Ascending aorta (tissue), 2 donors: Measurements from ENCODE around the gene BSPH1. TPM values are rescaled to one million over a fixed set of nuclear protein-coding genes. Genes with fewer than 3 reads are reported as not detected.
"Not testable (repeated sequence)": the region's sequence is repeated elsewhere in the genome, so short reads cannot be mapped to it uniquely, and the experiment has no call there.

Source experiments
- DNase-seq, 2 donors: peaks; one replicate each; pipeline ENCODE4 v3.0.0-alpha.2; 2019; ENCODE audit warnings: low spot score in 2 of 2
- H3K27ac ChIP-seq, 2 donors: fragments of 200-600 bp; sonication (generic); one replicate each; pipeline ENCODE4 v1.5.1; 2016 to 2017; ENCODE audit warnings: mild to moderate bottlenecking in 1 of 2
- H3K27me3 ChIP-seq: fragments of 200-600 bp; sonication (generic); one replicate; pipeline ENCODE4 v1.5.1; 2017
- H3K36me3 ChIP-seq, 2 donors: fragments of 200-600 bp; sonication (generic); one replicate each; pipeline ENCODE4 v1.5.1; 2016
- H3K4me1 ChIP-seq, 2 donors: fragments of 200-600 bp; sonication (generic); one replicate each; pipeline ENCODE4 v1.5.1; 2016 to 2017; ENCODE audit warnings: mild to moderate bottlenecking in 1 of 2
- H3K4me3 ChIP-seq, 2 donors: fragments of 200-600 bp; sonication (generic); one replicate each; pipeline ENCODE4 v1.5.1; 2016 to 2017; ENCODE audit warnings: mild to moderate bottlenecking in 1 of 2
- H3K9me3 ChIP-seq, 2 donors: fragments of 200-600 bp; sonication (generic); one replicate each; pipeline ENCODE4 v1.5.1; 2016
- intact Hi-C: fragments of 100-400 bp; cut with DNase I; formaldehyde crosslinking; loops from one replicate; pipeline ENCODE4 v1.15.1; 2023
- total RNA-seq: library from RNA; depleted of rRNA; stranded (reverse); fragments of >200 nt; gene quantifications from one replicate; pipeline ENCODE4 v1.1.0, GENCODE V29; 2016
- TF ChIP-seq, protein P1 (sequence below), 3 experiments: fragments of 200-600 bp in 2 of 3; fragments of 450-650 bp in 1 of 3; sonication (generic) in 2 of 3; IDR thresholded peaks; one replicate each; pipeline ENCODE4 v1.5.1; 2016 to 2019; ENCODE audit warnings: antibody characterized with exemption in 3 of 3, mild to moderate bottlenecking in 1 of 3, moderate library complexity in 1 of 3

Gene BSPH1
- total RNA-seq, 1 donor from 2014 or later, result not detected

DNA sequence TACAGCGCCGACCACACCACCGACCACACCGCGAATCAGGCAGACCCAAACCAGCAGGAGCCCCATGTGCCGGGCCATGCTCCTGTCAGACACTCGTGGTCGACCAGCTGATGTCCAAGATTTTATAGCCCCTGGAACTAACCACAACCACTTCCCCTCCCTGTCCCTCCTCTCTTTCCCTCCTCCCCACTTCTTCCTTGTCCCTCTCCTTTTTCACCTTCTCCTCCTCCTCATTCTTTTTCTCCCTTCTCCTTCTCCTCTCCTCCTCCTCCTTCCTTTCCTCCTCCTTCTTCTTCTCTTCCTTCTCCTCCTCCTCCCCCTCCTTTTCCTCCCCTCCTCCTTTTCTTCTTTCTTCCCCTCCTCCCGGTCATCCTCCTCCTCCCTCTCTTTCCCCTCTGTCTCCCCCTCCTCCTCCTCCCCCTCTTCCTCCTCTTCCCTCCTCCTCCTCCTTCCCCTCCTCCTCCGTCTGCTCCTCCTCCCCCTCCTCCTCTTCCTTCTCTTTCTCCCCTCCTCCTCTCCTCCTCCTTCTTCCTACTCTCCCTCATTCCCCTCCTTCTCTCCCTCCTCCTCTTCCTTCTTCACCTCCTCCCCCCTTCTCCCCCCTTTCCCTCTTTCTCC, 670 bp downstream of the BSPH1 start:
- H3K9me3 ChIP-seq, result no peaks in the 10 kb centered on the region
- TF ChIP-seq, protein P1, sequence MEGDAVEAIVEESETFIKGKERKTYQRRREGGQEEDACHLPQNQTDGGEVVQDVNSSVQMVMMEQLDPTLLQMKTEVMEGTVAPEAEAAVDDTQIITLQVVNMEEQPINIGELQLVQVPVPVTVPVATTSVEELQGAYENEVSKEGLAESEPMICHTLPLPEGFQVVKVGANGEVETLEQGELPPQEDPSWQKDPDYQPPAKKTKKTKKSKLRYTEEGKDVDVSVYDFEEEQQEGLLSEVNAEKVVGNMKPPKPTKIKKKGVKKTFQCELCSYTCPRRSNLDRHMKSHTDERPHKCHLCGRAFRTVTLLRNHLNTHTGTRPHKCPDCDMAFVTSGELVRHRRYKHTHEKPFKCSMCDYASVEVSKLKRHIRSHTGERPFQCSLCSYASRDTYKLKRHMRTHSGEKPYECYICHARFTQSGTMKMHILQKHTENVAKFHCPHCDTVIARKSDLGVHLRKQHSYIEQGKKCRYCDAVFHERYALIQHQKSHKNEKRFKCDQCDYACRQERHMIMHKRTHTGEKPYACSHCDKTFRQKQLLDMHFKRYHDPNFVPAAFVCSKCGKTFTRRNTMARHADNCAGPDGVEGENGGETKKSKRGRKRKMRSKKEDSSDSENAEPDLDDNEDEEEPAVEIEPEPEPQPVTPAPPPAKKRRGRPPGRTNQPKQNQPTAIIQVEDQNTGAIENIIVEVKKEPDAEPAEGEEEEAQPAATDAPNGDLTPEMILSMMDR (IDR thresholded peaks at IDR 0.05), result no peak
- H3K4me3 ChIP-seq, result no peak overlapping the region
- H3K36me3 ChIP-seq, result no peaks in the 10 kb centered on the region
- DNase-seq, result no peak
- intact Hi-C loops, result no loop called here
- no peak overlapping the region for H3K27ac ChIP-seq
- H3K27me3 ChIP-seq, result no peaks in the 10 kb centered on the region
- no peaks in the 10 kb centered on the region for H3K4me1 ChIP-seq

DNA sequence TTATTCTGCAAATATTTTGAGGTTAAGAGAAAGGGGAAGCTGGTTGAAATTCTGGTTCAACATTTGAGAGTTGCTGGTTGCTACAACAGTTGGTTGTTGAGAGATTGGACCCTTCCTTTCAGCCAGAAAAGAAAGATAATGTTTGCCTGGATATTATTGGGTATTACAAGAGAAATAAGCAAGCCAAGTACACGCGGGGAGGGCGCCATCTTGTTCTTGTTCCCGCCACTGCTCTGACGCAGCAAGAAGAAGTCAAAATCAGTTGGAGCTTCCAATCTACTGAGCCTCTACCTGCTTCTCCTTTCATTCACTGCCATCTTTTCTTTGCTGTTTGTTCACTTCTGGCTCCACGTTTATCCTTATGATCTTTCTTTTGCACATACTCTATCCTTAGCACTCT, 18.4 kb downstream of the BSPH1 start:
- H3K9me3 ChIP-seq, result no peaks in the 10 kb centered on the region
- H3K36me3 ChIP-seq, result no peaks in the 10 kb centered on the region
- DNase-seq, result no peak
- TF ChIP-seq, protein P1 (IDR thresholded peaks at IDR 0.05), result no peak
- intact Hi-C loops, result no loop called here
- no peak overlapping the region for H3K4me3 ChIP-seq
- H3K27ac ChIP-seq, result no peak overlapping the region
- no peaks in the 10 kb centered on the region for H3K27me3 ChIP-seq
- no peaks in the 10 kb centered on the region for H3K4me1 ChIP-seq

DNA sequence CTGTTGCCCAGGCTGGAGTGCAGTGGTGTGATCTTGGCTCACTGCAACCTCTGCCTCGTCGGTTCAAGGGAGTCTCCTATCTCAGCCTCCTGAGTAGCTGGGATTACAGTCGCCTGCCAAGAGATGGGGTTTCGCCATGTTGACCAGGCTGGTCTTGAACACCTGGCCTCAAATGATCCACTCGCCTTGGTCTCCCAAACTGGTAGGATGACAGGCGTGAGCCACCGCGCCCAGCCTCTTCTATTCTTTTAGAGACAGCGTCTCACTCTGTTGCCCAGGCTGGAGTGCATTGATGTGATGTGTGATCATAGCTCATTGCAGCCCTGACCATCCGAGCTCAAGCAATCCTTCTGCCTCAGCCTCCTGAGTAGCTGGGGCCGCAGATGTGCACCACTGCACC, 36.0 kb downstream of the BSPH1 start:
- H3K4me3 ChIP-seq, H3K27me3 ChIP-seq, H3K9me3 ChIP-seq, H3K27ac ChIP-seq, intact Hi-C loops, H3K4me1 ChIP-seq, H3K36me3 ChIP-seq: not testable (repeated sequence)
- peak in 1 of 2 donors; percentile 68 for DNase-seq

DNA sequence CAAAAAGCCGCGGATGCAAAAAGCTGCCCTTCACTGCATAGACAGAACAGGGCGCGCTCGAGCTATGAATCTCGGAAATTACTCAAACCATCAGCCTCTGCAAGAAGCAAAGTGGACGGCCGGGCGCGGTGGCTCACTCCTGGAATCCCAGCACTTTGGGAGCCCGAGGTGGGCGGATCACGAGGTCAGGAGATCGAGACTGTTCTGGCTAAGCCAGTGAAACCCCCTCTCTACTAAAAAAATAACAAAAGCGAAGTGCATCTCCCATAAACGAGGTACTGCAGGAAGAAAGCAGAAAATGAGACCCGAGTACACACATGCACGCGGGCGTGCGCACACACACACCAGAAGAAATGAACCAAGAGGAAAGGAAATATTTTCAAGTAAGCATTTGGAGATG, 39.8 kb downstream of the BSPH1 start:
- H3K4me1 ChIP-seq, H3K27ac ChIP-seq, H3K27me3 ChIP-seq, H3K36me3 ChIP-seq, DNase-seq, H3K4me3 ChIP-seq, intact Hi-C loops, H3K9me3 ChIP-seq: not testable (repeated sequence)

DNA sequence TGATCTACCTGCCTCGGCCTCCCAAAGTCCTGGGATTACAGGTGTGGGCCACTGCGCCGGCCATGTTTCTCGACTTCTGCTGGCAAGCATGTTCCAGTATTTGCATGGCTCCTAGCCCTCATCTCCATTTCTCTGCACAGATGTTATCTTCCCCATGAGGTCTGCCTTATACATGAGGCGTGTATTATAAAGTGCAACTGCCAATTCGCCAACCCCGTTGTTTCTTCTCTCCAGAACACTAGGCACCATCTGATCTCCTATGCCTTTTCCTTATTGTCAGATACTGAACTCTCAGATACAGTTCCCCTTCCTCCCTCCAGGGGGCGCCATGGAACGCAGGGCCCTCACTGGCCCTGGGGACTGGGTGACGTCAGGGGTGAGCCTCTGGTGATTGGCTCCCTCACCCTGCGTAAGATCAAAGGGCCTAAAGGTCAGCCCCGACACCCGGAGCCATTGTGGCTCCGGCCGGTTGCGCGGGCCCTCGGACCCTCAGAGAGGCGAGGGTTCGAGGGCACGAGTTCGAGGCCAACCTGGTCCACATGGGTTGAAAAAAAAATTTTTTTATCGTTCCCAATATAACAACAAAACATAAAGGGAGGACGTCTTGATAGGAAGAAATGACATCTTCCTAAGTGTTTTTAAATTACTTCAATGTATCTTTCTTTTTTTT, 42.0 kb downstream of the BSPH1 start:
- H3K9me3 ChIP-seq, H3K27me3 ChIP-seq, H3K36me3 ChIP-seq, H3K27ac ChIP-seq, H3K4me1 ChIP-seq, H3K4me3 ChIP-seq, intact Hi-C loops: not testable (repeated sequence)
- peak in 1 of 2 donors; percentile 80 for DNase-seq
- TF ChIP-seq, protein P1 (IDR thresholded peaks at IDR 0.05), result peak in 1 of 3 experiments; percentile 25

DNA sequence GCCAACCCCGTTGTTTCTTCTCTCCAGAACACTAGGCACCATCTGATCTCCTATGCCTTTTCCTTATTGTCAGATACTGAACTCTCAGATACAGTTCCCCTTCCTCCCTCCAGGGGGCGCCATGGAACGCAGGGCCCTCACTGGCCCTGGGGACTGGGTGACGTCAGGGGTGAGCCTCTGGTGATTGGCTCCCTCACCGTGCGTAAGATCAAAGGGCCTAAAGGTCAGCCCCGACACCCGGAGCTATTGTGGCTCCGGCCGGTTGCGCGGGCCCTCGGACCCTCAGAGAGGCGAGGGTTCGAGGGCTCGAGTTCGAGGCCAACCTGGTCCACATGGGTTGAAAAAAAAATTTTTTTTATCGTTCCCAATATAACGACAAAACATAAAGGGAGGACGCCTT, 63.4 kb downstream of the BSPH1 start:
- H3K27ac ChIP-seq, H3K4me1 ChIP-seq, H3K9me3 ChIP-seq, H3K36me3 ChIP-seq, DNase-seq, H3K4me3 ChIP-seq, H3K27me3 ChIP-seq, intact Hi-C loops: not testable (repeated sequence)

DNA sequence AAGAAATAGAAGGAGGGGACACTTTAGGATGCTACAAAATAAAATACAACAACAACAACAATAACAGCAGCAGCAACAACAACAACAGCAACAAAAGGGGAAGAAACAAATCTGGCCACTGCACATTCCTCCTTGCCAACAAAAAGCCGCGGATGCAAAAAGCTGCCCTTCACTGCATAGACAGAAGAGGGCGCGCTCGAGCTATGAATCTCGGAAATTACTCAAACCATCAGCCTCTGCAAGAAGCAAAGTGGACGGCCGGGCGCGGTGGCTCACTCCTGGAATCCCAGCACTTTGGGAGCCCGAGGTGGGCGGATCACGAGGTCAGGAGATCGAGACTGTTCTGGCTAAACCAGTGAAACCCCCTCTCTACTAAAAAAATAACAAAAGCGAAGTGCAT, 71.9 kb downstream of the BSPH1 start:
- intact Hi-C loops, H3K4me3 ChIP-seq: not testable (repeated sequence)

More for the DNA sequence above, 71.9 kb downstream of the BSPH1 start:
- not testable (repeated sequence) for H3K27me3 ChIP-seq, H3K9me3 ChIP-seq, H3K4me1 ChIP-seq, H3K36me3 ChIP-seq, H3K27ac ChIP-seq, DNase-seq
- TF ChIP-seq, protein P1 (IDR thresholded peaks at IDR 0.05), result peak in 2 of 3 experiments; percentile 53 to 69

Other genes starting within 250 kb of the BSPH1 start
- gene NOP53, start 246.6 kb downstream of the BSPH1 start, total RNA-seq, result 385 TPM
- gene SELENOW, start 213.5 kb downstream of the BSPH1 start, total RNA-seq, result 771 TPM
- not detected for gene TPRX1, start 187.6 kb downstream of the BSPH1 start, total RNA-seq
- gene CRX, start 170.2 kb downstream of the BSPH1 start, total RNA-seq, result not detected
- gene TPRX2, start 132.9 kb downstream of the BSPH1 start, total RNA-seq, result not detected
- gene SULT2A1, start 105.9 kb downstream of the BSPH1 start, total RNA-seq, result 2.1 TPM
- not detected for gene ELSPBP1, start 2.5 kb upstream of the BSPH1 start, total RNA-seq
- not detected for gene CABP5, start 51.9 kb upstream of the BSPH1 start, total RNA-seq
- 110 TPM for gene PLA2G4C, start 118.6 kb upstream of the BSPH1 start, total RNA-seq
- gene LIG1, start 178.2 kb upstream of the BSPH1 start, total RNA-seq, result 0.64 TPM
- gene ZSWIM9, start 178.5 kb upstream of the BSPH1 start, total RNA-seq, result 16.0 TPM